MCF 10A (cell line): ENCODE measurements around the gene LPP. TPM values are rescaled to one million over a fixed set of nuclear protein-coding genes. Genes with fewer than 3 reads are reported as not detected.
"Not testable (repeated sequence)": the region's sequence is repeated elsewhere in the genome, so short reads cannot be mapped to it uniquely, and the experiment has no call there.

ENCODE experiments used
- BruUV-seq: library from RNA; stranded (reverse); fragments of 400-500 nt; replicated peaks from 2 replicates; lab custom pipeline; 2021; lab: Mats Ljungman, UMichigan
- CTCF ChIA-PET: fragments of 300-600 bp; sonication (Branson Sonifier 250); formaldehyde crosslinking; extraction: SDS; loops from one replicate; lab custom pipeline; 2021; ENCODE audit warnings: antibody characterized with exemption, inconsistent platforms; lab: Yijun Ruan, JAX
- POLR2A ChIA-PET: fragments of 300-600, 350-650 bp; sonication (Branson Sonifier 250); formaldehyde crosslinking; extraction: SDS; loops from one replicate; lab custom pipeline; 2020; ENCODE audit warnings: antibody characterized with exemption, inconsistent platforms; lab: Yijun Ruan, JAX
- DNase-seq: peaks from one replicate; pipeline ENCODE4 v3.0.0-alpha.2; 2018; ENCODE audit not compliant: unreplicated experiment
- H3K27ac Mint-ChIP-seq: one replicate; pipeline ENCODE4 v1.8.0; 2022; ENCODE audit warnings: mild to moderate bottlenecking, low read depth, mixed read lengths; ENCODE audit not compliant: unreplicated experiment
- H3K27me3 Mint-ChIP-seq: one replicate; pipeline ENCODE4 v1.8.0; 2022; ENCODE audit warnings: mixed read lengths; ENCODE audit not compliant: insufficient read depth, unreplicated experiment
- H3K36me3 Mint-ChIP-seq: one replicate; pipeline ENCODE4 v1.8.0; 2022; ENCODE audit warnings: mild to moderate bottlenecking, moderate library complexity, mixed read lengths; ENCODE audit not compliant: insufficient read depth, unreplicated experiment
- H3K4me1 Mint-ChIP-seq: one replicate; pipeline ENCODE4 v1.8.0; 2022; ENCODE audit warnings: mixed read lengths; ENCODE audit not compliant: insufficient read depth, unreplicated experiment
- H3K4me3 Mint-ChIP-seq: one replicate; pipeline ENCODE4 v1.8.0; 2022; ENCODE audit warnings: mild to moderate bottlenecking, moderate library complexity, mixed read lengths; ENCODE audit not compliant: unreplicated experiment
- H3K9me3 Mint-ChIP-seq: one replicate; pipeline ENCODE4 v1.8.0; 2022; ENCODE audit warnings: mixed read lengths; ENCODE audit not compliant: unreplicated experiment
- intact Hi-C: fragments of 100-400 bp; cut with micrococcal nuclease; formaldehyde crosslinking; loops from 2 replicates; pipeline ENCODE4 v1.14.1; 2022
- total RNA-seq: library from RNA; stranded (reverse); gene quantifications from 2 replicates; pipeline ENCODE4 v1.2.3, GENCODE V29; 2022
- TF ChIP-seq, protein P1 (sequence below): fragments of 200-600 bp; IDR thresholded peaks from one replicate; pipeline ENCODE4 v1.8.0; 2022; ENCODE audit warnings: antibody characterized with exemption, mild to moderate bottlenecking; ENCODE audit not compliant: unreplicated experiment

LPP gene
- total RNA-seq, 1 experiment from 2014 or later = 117 TPM

DNA sequence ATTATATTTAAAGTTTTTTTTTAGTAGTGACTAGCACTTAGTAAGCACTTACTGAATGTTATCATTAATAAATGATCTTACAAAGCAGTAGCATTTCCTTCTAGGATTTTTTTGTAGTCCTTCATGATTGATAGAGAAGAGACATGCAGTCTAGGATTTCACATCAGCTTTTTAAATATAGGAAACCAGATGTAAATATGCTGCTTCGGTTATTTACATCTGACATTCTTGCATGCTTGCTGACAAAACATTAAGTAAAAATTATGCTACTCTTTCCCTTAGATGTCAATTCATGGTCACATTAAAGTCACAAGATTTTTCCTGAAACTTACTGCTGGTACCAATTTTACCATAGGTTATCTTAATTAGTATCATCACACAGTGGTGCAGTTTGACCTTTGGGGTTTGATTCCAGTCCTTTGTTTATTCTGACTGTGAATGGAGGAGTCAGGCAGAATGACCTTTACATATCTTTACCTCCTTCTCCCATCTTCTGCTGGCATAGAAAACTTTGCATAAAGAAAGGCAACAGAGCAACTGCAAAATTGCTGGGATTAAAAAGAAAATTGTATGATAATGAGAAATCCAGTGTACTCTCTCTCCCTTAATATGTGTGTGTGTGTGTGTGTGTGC lies 286.5 kb downstream of the LPP start:
- DNase-seq = no peak
- no TSS peak for BruUV-seq
- intact Hi-C loops = no loop called here
- Mint-ChIP-seq H3K36me3 (peaks cover 11% of the 10 kb centered on the region), H3K4me3 (no peak overlapping the region), H3K9me3 (no peaks in the 10 kb centered on the region), H3K4me1 (no peaks in the 10 kb centered on the region), H3K27me3 (no peaks in the 10 kb centered on the region), H3K27ac (no peak overlapping the region)
- ChIA-PET POLR2A (interaction anchor here (0.6 kb wide), 1 partner anchor 18 kb away, joined by 3 read pairs; no protein-coding TSS in a partner anchor), CTCF (no interaction called here)
- TF ChIP-seq, protein P1, sequence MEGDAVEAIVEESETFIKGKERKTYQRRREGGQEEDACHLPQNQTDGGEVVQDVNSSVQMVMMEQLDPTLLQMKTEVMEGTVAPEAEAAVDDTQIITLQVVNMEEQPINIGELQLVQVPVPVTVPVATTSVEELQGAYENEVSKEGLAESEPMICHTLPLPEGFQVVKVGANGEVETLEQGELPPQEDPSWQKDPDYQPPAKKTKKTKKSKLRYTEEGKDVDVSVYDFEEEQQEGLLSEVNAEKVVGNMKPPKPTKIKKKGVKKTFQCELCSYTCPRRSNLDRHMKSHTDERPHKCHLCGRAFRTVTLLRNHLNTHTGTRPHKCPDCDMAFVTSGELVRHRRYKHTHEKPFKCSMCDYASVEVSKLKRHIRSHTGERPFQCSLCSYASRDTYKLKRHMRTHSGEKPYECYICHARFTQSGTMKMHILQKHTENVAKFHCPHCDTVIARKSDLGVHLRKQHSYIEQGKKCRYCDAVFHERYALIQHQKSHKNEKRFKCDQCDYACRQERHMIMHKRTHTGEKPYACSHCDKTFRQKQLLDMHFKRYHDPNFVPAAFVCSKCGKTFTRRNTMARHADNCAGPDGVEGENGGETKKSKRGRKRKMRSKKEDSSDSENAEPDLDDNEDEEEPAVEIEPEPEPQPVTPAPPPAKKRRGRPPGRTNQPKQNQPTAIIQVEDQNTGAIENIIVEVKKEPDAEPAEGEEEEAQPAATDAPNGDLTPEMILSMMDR = no peak

DNA sequence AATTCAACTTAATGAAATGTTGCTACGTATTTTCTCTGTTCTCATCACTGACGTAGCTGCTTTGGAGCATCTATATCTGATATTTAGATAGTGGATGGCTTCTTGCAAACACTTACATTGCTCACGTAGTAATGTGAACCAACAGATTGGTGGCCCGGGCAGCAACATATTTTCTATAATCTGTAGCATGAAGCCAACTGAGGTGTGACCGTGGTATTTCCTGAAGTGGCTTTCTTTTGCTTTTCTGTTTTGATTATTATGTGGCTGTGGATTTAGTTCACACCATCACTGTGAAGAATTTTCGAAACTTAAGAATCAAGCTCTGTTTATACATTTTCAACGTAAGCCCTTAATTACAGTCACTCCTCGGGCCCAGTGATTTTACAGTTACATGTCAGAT lies 288.5 kb downstream of the LPP start:
- Mint-ChIP-seq H3K9me3 (no peaks in the 10 kb centered on the region), H3K36me3 (peaks cover 11% of the 10 kb centered on the region), H3K4me3 (no peak overlapping the region), H3K27ac (no peak overlapping the region), H3K27me3 (no peaks in the 10 kb centered on the region), H3K4me1 (no peaks in the 10 kb centered on the region)
- BruUV-seq = no TSS peak
- CTCF ChIA-PET = interaction anchor here (0.5 kb wide), 1 partner anchor 696 kb away, joined by 3 read pairs; no protein-coding TSS in a partner anchor
- TF ChIP-seq, protein P1 = no peak
- intact Hi-C loops = no loop called here
- DNase-seq = no peak
- POLR2A ChIA-PET = interaction anchor here (0.6 to 0.9 kb wide), 2 partner anchors 10 to 1570 kb away, joined by 3 read pairs; no protein-coding TSS in a partner anchor

DNA sequence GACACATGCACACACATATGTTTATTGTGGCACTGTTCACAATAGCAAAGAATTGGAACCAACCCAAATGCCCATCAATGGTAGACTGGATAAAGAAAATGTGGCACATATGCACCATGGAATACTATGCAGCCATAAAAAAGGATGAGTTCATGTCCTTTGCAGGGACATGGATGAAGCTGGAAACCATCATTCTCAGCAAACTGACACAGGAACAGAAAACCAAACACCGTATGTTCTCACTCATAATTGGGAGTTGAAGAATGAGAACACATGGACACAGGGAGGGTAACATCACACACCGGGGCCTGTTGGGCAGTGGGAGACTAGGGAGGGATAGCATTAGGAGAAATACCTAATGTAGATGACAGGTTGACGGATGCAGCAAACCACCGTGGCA lies 291.2 kb downstream of the LPP start:
- BruUV-seq, H3K27me3 Mint-ChIP-seq, H3K36me3 Mint-ChIP-seq, H3K4me1 Mint-ChIP-seq, DNase-seq, H3K4me3 Mint-ChIP-seq, H3K9me3 Mint-ChIP-seq, H3K27ac Mint-ChIP-seq, CTCF ChIA-PET, POLR2A ChIA-PET, intact Hi-C loops: not testable (repeated sequence)

DNA sequence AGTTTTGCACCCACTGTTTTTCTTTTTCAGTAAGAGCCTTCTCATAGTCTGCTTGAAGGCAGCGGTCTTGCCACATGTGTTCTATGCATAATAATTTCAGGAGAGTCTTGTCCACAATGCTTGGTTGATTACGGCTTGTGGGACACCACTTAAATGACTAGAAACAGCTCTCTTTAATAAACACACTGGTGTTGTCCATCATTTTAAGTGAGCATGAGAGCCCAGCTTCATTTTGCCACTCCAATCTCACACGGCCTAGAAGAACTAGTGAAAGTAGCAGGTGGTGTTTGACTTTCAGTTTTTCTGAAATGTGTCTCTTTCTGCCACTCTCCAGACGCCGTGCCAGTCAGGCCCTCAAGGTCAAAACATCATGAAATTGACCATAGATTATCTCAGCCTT lies 292.1 kb downstream of the LPP start:
- intact Hi-C loops = no loop called here
- no peak overlapping the region for H3K4me3 Mint-ChIP-seq
- DNase-seq = no peak
- ChIA-PET CTCF (interaction anchor here (0.6 to 0.8 kb wide), 2 partner anchors 9 to 44 kb away, joined by 3 read pairs; no protein-coding TSS in a partner anchor), POLR2A (no interaction called here)
- TF ChIP-seq, protein P1 = no peak
- no peaks in the 10 kb centered on the region for H3K9me3 Mint-ChIP-seq
- H3K27ac Mint-ChIP-seq = no peak overlapping the region
- no peaks in the 10 kb centered on the region for H3K4me1 Mint-ChIP-seq
- no peaks in the 10 kb centered on the region for H3K36me3 Mint-ChIP-seq
- no TSS peak for BruUV-seq
- H3K27me3 Mint-ChIP-seq = no peaks in the 10 kb centered on the region
